HepG2 (cell line): ENCODE results near the gene NTN4. TPM values are rescaled to one million over a fixed set of nuclear protein-coding genes. Genes with fewer than 3 reads are reported as not detected.

Experiments used
- ATF5 ChIP-seq: sonication (generic); formaldehyde crosslinking; IDR thresholded peaks from 2 replicates; pipeline ENCODE4 v1.4.0; 2020; ENCODE audit warnings: mild to moderate bottlenecking, low read depth, missing genetic modification reagents
- HDAC2 ChIP-seq: sonication (generic); formaldehyde crosslinking; IDR thresholded peaks from 2 replicates; pipeline ENCODE4 v1.4.0; 2020; ENCODE audit warnings: missing genetic modification reagents
- HMG20A ChIP-seq: IDR thresholded peaks from 2 replicates; pipeline ENCODE4 v1.6.1; 2016; ENCODE audit warnings: borderline replicate concordance
- HMG20B ChIP-seq: conservative IDR thresholded peaks from 2 replicates; pipeline ENCODE4 v1.6.1; 2016; ENCODE audit warnings: missing genetic modification reagents, missing compliant biosample characterization
- HNRNPLL ChIP-seq: fragments of 200-400 bp; formaldehyde crosslinking; IDR thresholded peaks from 2 replicates; pipeline ENCODE4 v1.6.1; 2017; ENCODE audit warnings: mild to moderate bottlenecking, low read depth, low read length; ENCODE audit not compliant: poor library complexity, severe bottlenecking
- MAZ ChIP-seq, 2 experiments: sonication (generic) in 1 of 2; formaldehyde crosslinking in 1 of 2; IDR thresholded peaks; 2 replicates each; pipeline versions ENCODE4 v1.5.0 to v1.6.1; 2012 to 2020; ENCODE audit warnings: low read depth in 2 of 2, mild to moderate bottlenecking in 2 of 2, borderline replicate concordance in 1 of 2, improper control_type of control experiment in 1 of 2, low read length in 1 of 2, missing genetic modification reagents in 1 of 2, moderate library complexity in 1 of 2
- MEIS1 ChIP-seq: sonication (generic); formaldehyde crosslinking; IDR thresholded peaks from 2 replicates; pipeline ENCODE4 v1.9.0; 2021; ENCODE audit warnings: mild to moderate bottlenecking, missing genetic modification reagents, moderate library complexity, borderline replicate concordance
- MXD4 ChIP-seq: IDR thresholded peaks from 2 replicates; pipeline ENCODE4 v1.6.1; 2016; ENCODE audit warnings: mild to moderate bottlenecking, missing biosample characterization, missing genetic modification reagents
- RAD21 ChIP-seq: fragments of 450-650 bp; formaldehyde crosslinking; IDR thresholded peaks from 2 replicates; pipeline ENCODE4 v1.5.0; 2020; ENCODE audit warnings: mild to moderate bottlenecking
- SCMH1 ChIP-seq: sonication (generic); formaldehyde crosslinking; IDR thresholded peaks from 2 replicates; pipeline ENCODE4 v1.9.0; 2021; ENCODE audit warnings: missing genetic modification reagents, mild to moderate bottlenecking, borderline replicate concordance
- TOPORS ChIP-seq: sonication (generic); formaldehyde crosslinking; IDR thresholded peaks from 2 replicates; pipeline ENCODE4 v1.8.0; 2023; ENCODE audit warnings: mild to moderate bottlenecking, missing genetic modification reagents
- ZNF383 ChIP-seq: sonication (generic); formaldehyde crosslinking; IDR thresholded peaks from 2 replicates; pipeline ENCODE4 v1.4.0; 2020; ENCODE audit warnings: missing genetic modification reagents, mild to moderate bottlenecking, borderline replicate concordance
- ZNF768 ChIP-seq: sonication (generic); formaldehyde crosslinking; IDR thresholded peaks from 2 replicates; pipeline ENCODE4 v1.4.0; 2020; ENCODE audit warnings: missing genetic modification reagents
- polyA plus RNA-seq, 8 experiments: library from polyadenylated mRNA; depleted of rRNA in 3 of 8; stranded (reverse) in 7 of 8; unstranded in 1 of 8; fragments of >200 nt; fragmentation: Illumina TruSeq in 4 of 8; extraction: Trizol in 4 of 8; gene quantifications; 2 replicates each; pipeline versions ENCODE4 v1.2.1 to v1.2.3, GENCODE V29; 2011 to 2016; ENCODE audit warnings: low read depth in 4 of 8, missing spikeins in 1 of 8, mixed read lengths in 1 of 8; ENCODE audit not compliant: insufficient read depth in 1 of 8
- total RNA-seq, 5 experiments: library from RNA; depleted of rRNA; stranded (reverse); fragments of >200 nt; fragmentation: Illumina TruSeq; extraction: Trizol; gene quantifications; 2 replicates each; pipeline ENCODE4 v1.2.3, GENCODE V29; 2016; ENCODE audit warnings: low read depth in 1 of 5
- TF ChIP-seq, protein P1 (sequence below): sonication (generic); formaldehyde crosslinking; IDR thresholded peaks from 2 replicates; pipeline ENCODE4 v1.5.0; 2020; ENCODE audit warnings: mild to moderate bottlenecking, missing genetic modification reagents
- TF ChIP-seq, protein P2 (sequence below): IDR thresholded peaks from 2 replicates; pipeline ENCODE4 v1.4.0; 2020; ENCODE audit warnings: mild to moderate bottlenecking, missing genetic modification reagents

NTN4 gene
- total and polyA plus RNA-seq, 2 of the 13 experiments (the other 11 are each of a cell fraction or from before 2014, with no cell fraction given), result 7.8 to 11.5 TPM

GRCh38 chr12:95623554-95624170, 166.9 kb downstream of the NTN4 start (continued):
- TF ChIP-seq HDAC2 (CRISPR knock-in tag) (no peak), MXD4 (CRISPR knock-in tag) (no peak), TOPORS (CRISPR knock-in tag) (no peak), HNRNPLL (no peak), ATF5 (CRISPR knock-in tag) (no peak), HMG20B (CRISPR knock-in tag) (no peak), ZNF768 (CRISPR knock-in tag) (no peak), MAZ (IDR thresholded peaks at IDR 0.05; ENCODE audit: borderline replicate concordance, low read depth, low read length) (no peak), MAZ (CRISPR knock-in tag; IDR thresholded peaks at IDR 0.05; ENCODE audit: low read depth) (no peak), ZNF383 (CRISPR knock-in tag) (no peak), SCMH1 (no peak), MEIS1 (no peak), RAD21 (CRISPR knock-in tag) (peak; percentile 48; the same call in 1 of the 2 replicates), HMG20A (CRISPR knock-in tag) (no peak)
- TF ChIP-seq, protein P1, sequence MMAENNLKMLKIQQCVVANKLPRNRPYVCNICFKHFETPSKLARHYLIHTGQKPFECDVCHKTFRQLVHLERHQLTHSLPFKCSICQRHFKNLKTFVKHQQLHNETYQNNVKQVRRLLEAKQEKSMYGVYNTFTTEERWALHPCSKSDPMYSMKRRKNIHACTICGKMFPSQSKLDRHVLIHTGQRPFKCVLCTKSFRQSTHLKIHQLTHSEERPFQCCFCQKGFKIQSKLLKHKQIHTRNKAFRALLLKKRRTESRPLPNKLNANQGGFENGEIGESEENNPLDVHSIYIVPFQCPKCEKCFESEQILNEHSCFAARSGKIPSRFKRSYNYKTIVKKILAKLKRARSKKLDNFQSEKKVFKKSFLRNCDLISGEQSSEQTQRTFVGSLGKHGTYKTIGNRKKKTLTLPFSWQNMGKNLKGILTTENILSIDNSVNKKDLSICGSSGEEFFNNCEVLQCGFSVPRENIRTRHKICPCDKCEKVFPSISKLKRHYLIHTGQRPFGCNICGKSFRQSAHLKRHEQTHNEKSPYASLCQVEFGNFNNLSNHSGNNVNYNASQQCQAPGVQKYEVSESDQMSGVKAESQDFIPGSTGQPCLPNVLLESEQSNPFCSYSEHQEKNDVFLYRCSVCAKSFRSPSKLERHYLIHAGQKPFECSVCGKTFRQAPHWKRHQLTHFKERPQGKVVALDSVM (CRISPR knock-in tag), result 0 out of 2 replicates have a peak, but pooled peaks have one; percentile 25
- TF ChIP-seq, protein P2, sequence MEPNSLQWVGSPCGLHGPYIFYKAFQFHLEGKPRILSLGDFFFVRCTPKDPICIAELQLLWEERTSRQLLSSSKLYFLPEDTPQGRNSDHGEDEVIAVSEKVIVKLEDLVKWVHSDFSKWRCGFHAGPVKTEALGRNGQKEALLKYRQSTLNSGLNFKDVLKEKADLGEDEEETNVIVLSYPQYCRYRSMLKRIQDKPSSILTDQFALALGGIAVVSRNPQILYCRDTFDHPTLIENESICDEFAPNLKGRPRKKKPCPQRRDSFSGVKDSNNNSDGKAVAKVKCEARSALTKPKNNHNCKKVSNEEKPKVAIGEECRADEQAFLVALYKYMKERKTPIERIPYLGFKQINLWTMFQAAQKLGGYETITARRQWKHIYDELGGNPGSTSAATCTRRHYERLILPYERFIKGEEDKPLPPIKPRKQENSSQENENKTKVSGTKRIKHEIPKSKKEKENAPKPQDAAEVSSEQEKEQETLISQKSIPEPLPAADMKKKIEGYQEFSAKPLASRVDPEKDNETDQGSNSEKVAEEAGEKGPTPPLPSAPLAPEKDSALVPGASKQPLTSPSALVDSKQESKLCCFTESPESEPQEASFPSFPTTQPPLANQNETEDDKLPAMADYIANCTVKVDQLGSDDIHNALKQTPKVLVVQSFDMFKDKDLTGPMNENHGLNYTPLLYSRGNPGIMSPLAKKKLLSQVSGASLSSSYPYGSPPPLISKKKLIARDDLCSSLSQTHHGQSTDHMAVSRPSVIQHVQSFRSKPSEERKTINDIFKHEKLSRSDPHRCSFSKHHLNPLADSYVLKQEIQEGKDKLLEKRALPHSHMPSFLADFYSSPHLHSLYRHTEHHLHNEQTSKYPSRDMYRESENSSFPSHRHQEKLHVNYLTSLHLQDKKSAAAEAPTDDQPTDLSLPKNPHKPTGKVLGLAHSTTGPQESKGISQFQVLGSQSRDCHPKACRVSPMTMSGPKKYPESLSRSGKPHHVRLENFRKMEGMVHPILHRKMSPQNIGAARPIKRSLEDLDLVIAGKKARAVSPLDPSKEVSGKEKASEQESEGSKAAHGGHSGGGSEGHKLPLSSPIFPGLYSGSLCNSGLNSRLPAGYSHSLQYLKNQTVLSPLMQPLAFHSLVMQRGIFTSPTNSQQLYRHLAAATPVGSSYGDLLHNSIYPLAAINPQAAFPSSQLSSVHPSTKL (CRISPR knock-in tag), result peak; percentile 15; the same call in 1 of the 2 replicates
